MM.1S (cell line): Measurements from ENCODE around the gene KCNMA1.

Experiments
- CTCF ChIP-seq: fragments of 300-600 bp; sonication (generic); IDR thresholded peaks from 2 replicates; pipeline ENCODE4 v1.5.1; 2016; ENCODE audit warnings: antibody characterized with exemption, low read length, mixed read lengths
- EZH2 ChIP-seq: fragments of 300-600 bp; sonication (generic); optimal IDR thresholded peaks from 2 replicates; pipeline ENCODE3; 2017; ENCODE audit warnings: low read depth, mild to moderate bottlenecking, antibody characterized with exemption, low read length, mixed read lengths

- TF ChIP-seq CTCF (no peak), EZH2 (no peak)
Observed at GRCh38 chr10:77180794-77181193, 456.8 kb downstream of the KCNMA1 start.
